ENCODE measurements around the gene IL22RA2. TPM values are rescaled to one million over a fixed set of nuclear protein-coding genes. Genes with fewer than 3 reads are reported as not detected.

IL22RA2 gene
- total and polyA plus RNA-seq, 9 of the 15 experiments (the other 6 are each of a cell fraction or from before 2014, with no cell fraction given): 0.03 TPM; not detected in 8

DNA sequence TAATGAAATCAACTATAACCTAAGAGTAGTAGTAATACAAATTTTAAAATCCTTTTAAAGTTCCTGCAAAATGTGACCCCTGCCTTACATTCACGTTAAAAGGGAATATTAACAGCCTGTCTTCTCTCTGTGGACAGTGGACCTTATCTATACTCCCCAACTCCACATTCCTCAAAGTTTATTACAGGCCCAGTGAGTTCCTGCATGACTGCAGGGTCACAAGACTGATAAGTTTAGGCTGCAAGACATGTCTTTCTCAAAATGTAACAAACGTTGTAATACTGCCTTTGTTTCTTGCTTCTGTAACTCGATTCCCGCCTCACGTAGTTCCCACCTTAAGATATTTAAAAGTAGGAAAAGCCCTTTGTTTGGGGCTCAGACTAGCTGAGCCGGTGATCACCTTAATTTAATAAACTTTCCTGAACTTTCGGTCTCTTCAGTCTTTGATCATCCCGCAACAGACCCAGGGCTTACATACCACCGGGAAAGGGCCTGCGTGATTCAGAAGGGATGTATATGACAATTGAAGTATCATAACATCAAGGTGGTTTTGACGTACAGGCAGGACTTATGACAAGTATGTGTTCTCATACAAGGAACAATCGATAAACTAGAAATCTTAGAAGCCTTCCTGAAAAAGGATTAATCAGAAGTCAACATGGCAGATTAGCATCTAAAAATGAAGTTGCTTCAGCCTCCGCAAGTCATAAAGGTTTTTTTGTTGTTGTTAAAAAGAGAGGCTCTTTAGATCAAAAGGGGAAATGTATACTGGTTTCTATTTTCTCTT is 3.0 kb downstream of the IL22RA2 start (continued):
- TF ChIP-seq, protein P1, sequence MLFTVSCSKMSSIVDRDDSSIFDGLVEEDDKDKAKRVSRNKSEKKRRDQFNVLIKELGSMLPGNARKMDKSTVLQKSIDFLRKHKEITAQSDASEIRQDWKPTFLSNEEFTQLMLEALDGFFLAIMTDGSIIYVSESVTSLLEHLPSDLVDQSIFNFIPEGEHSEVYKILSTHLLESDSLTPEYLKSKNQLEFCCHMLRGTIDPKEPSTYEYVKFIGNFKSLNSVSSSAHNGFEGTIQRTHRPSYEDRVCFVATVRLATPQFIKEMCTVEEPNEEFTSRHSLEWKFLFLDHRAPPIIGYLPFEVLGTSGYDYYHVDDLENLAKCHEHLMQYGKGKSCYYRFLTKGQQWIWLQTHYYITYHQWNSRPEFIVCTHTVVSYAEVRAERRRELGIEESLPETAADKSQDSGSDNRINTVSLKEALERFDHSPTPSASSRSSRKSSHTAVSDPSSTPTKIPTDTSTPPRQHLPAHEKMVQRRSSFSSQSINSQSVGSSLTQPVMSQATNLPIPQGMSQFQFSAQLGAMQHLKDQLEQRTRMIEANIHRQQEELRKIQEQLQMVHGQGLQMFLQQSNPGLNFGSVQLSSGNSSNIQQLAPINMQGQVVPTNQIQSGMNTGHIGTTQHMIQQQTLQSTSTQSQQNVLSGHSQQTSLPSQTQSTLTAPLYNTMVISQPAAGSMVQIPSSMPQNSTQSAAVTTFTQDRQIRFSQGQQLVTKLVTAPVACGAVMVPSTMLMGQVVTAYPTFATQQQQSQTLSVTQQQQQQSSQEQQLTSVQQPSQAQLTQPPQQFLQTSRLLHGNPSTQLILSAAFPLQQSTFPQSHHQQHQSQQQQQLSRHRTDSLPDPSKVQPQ (CRISPR knock-in tag; IDR thresholded peaks at IDR 0.05; ENCODE audit: borderline replicate concordance): 0 out of 2 replicates have a peak, but pooled peaks have one; percentile 62
- TF ChIP-seq ETV5 (CRISPR knock-in tag; IDR thresholded peaks at IDR 0.05; ENCODE audit: low read depth) (no peak), KAT2B (IDR thresholded peaks at IDR 0.05; ENCODE audit: low read depth, low read length) (no peak), RCOR1 (IDR thresholded peaks at IDR 0.05; ENCODE audit: borderline replicate concordance in 1 of 2, low read depth in 2 of 2, low read length in 2 of 2) (peak in 1 of 2 experiments; percentile 39; a peak in 1 of 4 replicates), ZNF561 (CRISPR knock-in tag; conservative IDR thresholded peaks at IDR 0.05) (no peak), HNRNPH1 (optimal IDR thresholded peaks at IDR 0.05; ENCODE audit: low read depth, low read length) (no peak), NCOA6 (IDR thresholded peaks at IDR 0.05) (no peak), ZNF184 (CRISPR knock-in tag; IDR thresholded peaks at IDR 0.05) (no peak), PTTG1 (tag; IDR thresholded peaks at IDR 0.05; ENCODE audit: low read depth) (peak; percentile 87), ZNF41 (CRISPR knock-in tag; conservative IDR thresholded peaks at IDR 0.05) (peak; percentile 86; the same call in 1 of the 2 replicates), ZNF584 (CRISPR knock-in tag; IDR thresholded peaks at IDR 0.05; ENCODE audit: low read depth) (peak; percentile 93), NBN (IDR thresholded peaks at IDR 0.05; ENCODE audit: low read depth) (no peak), CBX2 (IDR thresholded peaks at IDR 0.05; ENCODE audit: insufficient read depth, low read length, poor library complexity, severe bottlenecking) (no peak), ZBTB7A (IDR thresholded peaks at IDR 0.05; ENCODE audit: borderline replicate concordance, control insufficient read depth, low read depth, low read length) (no peak), ZNF778 (CRISPR knock-in tag; IDR thresholded peaks at IDR 0.05) (no peak), ZNF263 (CRISPR knock-in tag; IDR thresholded peaks at IDR 0.05; ENCODE audit: borderline replicate concordance) (no peak), ZNF668 (CRISPR knock-in tag; IDR thresholded peaks at IDR 0.05) (no peak), POLR3A (IDR thresholded peaks at IDR 0.05; ENCODE audit: borderline replicate concordance, extremely low read depth, insufficient read depth, insufficient read length) (no peak), FOXA1 (IDR thresholded peaks at IDR 0.05; ENCODE audit: borderline replicate concordance) (no peak), GATAD2B (IDR thresholded peaks at IDR 0.05; ENCODE audit: borderline replicate concordance) (no peak)
- TF ChIP-seq, protein P2, sequence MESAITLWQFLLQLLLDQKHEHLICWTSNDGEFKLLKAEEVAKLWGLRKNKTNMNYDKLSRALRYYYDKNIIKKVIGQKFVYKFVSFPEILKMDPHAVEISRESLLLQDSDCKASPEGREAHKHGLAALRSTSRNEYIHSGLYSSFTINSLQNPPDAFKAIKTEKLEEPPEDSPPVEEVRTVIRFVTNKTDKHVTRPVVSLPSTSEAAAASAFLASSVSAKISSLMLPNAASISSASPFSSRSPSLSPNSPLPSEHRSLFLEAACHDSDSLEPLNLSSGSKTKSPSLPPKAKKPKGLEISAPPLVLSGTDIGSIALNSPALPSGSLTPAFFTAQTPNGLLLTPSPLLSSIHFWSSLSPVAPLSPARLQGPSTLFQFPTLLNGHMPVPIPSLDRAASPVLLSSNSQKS (CRISPR knock-in tag; IDR thresholded peaks at IDR 0.05): no peak
- TF ChIP-seq, protein P3, sequence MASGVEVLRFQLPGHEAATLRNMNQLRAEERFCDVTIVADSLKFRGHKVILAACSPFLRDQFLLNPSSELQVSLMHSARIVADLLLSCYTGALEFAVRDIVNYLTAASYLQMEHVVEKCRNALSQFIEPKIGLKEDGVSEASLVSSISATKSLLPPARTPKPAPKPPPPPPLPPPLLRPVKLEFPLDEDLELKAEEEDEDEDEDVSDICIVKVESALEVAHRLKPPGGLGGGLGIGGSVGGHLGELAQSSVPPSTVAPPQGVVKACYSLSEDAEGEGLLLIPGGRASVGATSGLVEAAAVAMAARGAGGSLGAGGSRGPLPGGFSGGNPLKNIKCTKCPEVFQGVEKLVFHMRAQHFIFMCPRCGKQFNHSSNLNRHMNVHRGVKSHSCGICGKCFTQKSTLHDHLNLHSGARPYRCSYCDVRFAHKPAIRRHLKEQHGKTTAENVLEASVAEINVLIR (CRISPR knock-in tag; IDR thresholded peaks at IDR 0.05): peak; percentile 60; the same call in 1 of the 2 replicates

Measured in K562 (cell line).